Activated T-cell treated with anti-CD3 and anti-CD28 coated beads, Interleukin-2, amount 50 U/mL, for 72 hours (primary cell): ENCODE data around the gene ENTPD2. TPM values are rescaled to one million over a fixed set of nuclear protein-coding genes. Genes with fewer than 3 reads are reported as not detected.

Source experiments
- ATAC-seq, 2 donors: fragments of 150-1000 bp; cut with Tn5 transposase; replicated peaks in 1 of 2; 2 replicates each; pipeline ENCODE4 v1.10.0; 2021; ENCODE audit warnings: moderate library complexity in 2 of 2, mild to moderate bottlenecking in 1 of 2
- DNase-seq, 2 donors: peaks; one replicate each; pipeline ENCODE4 v3.0.0; 2021 to 2022; ENCODE audit warnings: mixed read lengths in 1 of 2
- H3K27ac Mint-ChIP-seq: one replicate; pipeline ENCODE4 v1.8.0; 2022; ENCODE audit warnings: mild to moderate bottlenecking, moderate library complexity, mixed read lengths
- H3K27me3 Mint-ChIP-seq: one replicate; pipeline ENCODE4 v1.8.0; 2022; ENCODE audit warnings: low read depth, mixed read lengths
- H3K36me3 Mint-ChIP-seq, 2 donors: one replicate each; pipeline ENCODE4 v1.8.0; 2022; ENCODE audit warnings: mixed read lengths in 2 of 2, mild to moderate bottlenecking in 1 of 2; ENCODE audit not compliant: insufficient read depth in 2 of 2
- H3K4me1 Mint-ChIP-seq: one replicate; pipeline ENCODE4 v1.8.0; 2022; ENCODE audit warnings: low read depth, mixed read lengths
- H3K4me3 Mint-ChIP-seq, 2 donors: one replicate each; pipeline ENCODE4 v1.8.0; 2022; ENCODE audit warnings: mild to moderate bottlenecking in 2 of 2, mixed read lengths in 2 of 2, moderate library complexity in 2 of 2
- H3K9me3 Mint-ChIP-seq, 2 donors: one replicate each; pipeline ENCODE4 v1.8.0; 2022; ENCODE audit warnings: mixed read lengths in 2 of 2
- total RNA-seq, 2 donors: library from RNA; stranded (reverse); gene quantifications; one replicate each; pipeline ENCODE4 v1.2.3, GENCODE V29; 2022

Gene ENTPD2
- total RNA-seq = under 1 TPM; 0.28 to 0.48 TPM

DNA sequence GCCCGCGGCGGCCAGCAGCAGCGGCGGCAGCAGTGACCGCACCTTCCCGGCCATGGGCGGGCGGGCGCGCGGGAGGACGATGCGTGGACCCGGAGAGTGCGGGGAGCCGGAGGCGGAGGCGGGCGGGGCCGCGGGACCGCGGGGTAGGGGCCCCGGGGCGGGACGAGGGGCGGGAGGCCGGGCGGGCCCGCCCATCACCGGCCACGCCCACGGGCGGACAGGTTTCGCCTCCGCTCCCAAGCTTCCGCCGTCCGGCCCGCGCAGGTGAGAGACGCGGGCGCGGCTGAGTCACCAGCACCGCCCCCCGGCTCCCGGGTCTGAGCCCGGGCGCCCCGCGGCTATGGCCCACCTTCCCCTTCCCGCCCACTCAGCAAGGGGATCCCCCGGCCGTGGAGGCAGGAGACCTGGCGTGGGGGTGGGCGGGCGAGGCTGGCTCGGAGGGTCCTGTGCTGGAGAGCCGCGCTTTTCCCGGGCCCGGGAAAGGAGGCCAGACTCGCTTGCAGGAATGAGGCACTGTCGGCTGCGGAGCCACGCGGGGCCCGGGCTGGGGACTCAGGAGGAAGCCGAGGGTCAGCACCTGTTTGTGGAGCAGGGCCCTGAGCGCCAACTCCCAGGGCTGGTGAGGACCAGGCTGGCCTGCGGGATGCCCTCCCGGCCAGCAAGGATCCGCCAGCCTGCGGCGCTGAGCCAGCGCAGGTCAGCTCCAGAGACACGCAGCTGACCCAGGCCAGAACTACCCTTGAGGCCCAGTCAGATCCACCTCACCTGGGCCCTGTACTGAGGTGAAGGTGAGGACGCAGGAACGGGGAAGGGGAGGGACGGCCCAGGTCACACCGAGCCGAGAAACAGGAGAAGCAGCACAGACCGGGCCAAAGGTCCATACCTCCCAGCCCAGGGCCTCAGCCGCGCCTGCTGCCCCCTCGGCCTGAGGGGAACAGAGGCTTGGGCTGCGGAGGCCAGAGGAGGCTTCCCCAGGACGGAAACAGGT is at the start of gene ENTPD2:
ENTPD2 (minus strand) TSS at position 118 of the 988 bp plus-strand sequence; CDS start at position 54, 64 bp downstream.
- DNase-seq (peak; percentile 49 to 53), ATAC-seq (peak; percentile 60 to 68)
- H3K4me3 Mint-ChIP-seq = peak within 1 kb of the TSS in 1 of 2 donors; percentile 27
- H3K9me3 Mint-ChIP-seq = no peaks in the 10 kb centered on the region
- H3K27ac Mint-ChIP-seq = no peak within 1 kb of the TSS
- peaks cover 10% of the 10 kb centered on the region for H3K27me3 Mint-ChIP-seq
- no peaks in the 10 kb centered on the region for H3K36me3 Mint-ChIP-seq
- H3K4me1 Mint-ChIP-seq = no peaks in the 10 kb centered on the region

DNA sequence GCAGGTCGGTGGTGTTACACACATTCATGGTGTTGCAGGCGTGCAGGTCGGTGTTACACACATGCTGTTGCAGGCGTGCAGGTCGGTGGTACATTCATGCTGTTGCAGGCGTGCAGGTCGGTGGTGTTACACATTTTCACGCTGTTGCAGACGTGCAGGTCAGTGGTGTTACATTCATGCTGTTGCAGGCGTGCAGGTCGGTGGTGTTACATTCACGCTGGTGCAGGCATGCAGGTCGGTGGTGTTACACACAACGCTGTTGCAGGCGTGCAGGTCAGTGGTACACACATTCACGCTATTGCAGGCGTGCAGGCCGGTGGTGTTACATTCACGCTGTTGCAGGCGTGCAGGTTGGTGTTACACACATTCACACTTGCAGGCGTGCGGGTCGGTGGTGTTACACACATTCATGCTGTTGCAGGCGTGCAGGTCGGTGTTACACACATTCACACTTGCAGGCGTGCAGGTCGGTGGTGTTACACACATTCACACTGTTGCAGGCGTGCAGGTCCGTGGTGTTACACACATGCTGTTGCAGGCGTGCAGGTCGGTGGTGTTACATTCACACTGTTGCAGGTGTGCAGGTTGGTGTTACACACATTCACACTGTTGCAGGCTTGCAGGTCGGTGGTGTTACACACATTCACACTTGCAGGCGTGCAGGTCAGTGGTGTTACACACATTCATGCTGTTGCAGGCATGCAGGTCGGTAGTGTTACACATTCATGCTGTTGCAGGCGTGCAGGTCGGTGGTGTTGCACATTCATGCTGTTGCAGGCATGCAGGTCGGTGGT is 49.5 kb upstream of the ENTPD2 start:
- no peak overlapping the region for H3K4me3 Mint-ChIP-seq
- H3K4me1 Mint-ChIP-seq = no peaks in the 10 kb centered on the region
- DNase-seq (no peak), ATAC-seq (no peak)
- H3K9me3 Mint-ChIP-seq = peaks cover 0 to 2% of the 10 kb centered on the region in 2 donors
- H3K27ac Mint-ChIP-seq = no peak overlapping the region
- no peaks in the 10 kb centered on the region for H3K27me3 Mint-ChIP-seq
- peaks cover 6 to 17% of the 10 kb centered on the region in 2 donors for H3K36me3 Mint-ChIP-seq

DNA sequence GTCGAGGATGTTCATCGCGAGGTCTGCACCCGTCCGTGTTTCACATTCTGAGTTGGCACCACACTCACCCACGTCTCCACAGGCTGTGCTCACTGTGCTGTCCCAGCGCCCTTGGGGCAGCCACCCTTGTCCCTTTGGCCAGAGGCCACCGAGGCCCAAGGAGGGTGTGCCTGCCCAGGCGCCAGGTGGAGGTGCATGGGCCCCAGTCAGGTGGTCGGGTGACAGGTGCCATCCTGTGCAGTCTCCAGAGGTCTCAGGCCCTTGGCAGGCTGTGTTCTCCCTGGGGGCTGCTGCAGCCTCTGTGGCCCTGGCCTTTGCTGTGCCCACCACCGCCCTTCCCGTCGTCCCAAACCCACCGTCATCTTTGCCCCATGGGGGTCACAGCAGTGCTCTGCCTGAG is 45.4 kb upstream of the ENTPD2 start:
- H3K4me3 Mint-ChIP-seq = no peak overlapping the region
- H3K36me3 Mint-ChIP-seq = peaks cover 3 to 25% of the 10 kb centered on the region in 2 donors
- H3K27ac Mint-ChIP-seq = no peak overlapping the region
- DNase-seq = no peak
- peaks cover 21% of the 10 kb centered on the region for H3K4me1 Mint-ChIP-seq
- H3K27me3 Mint-ChIP-seq = no peaks in the 10 kb centered on the region
- H3K9me3 Mint-ChIP-seq = peaks cover 0 to 2% of the 10 kb centered on the region in 2 donors
- ATAC-seq = no peak

DNA sequence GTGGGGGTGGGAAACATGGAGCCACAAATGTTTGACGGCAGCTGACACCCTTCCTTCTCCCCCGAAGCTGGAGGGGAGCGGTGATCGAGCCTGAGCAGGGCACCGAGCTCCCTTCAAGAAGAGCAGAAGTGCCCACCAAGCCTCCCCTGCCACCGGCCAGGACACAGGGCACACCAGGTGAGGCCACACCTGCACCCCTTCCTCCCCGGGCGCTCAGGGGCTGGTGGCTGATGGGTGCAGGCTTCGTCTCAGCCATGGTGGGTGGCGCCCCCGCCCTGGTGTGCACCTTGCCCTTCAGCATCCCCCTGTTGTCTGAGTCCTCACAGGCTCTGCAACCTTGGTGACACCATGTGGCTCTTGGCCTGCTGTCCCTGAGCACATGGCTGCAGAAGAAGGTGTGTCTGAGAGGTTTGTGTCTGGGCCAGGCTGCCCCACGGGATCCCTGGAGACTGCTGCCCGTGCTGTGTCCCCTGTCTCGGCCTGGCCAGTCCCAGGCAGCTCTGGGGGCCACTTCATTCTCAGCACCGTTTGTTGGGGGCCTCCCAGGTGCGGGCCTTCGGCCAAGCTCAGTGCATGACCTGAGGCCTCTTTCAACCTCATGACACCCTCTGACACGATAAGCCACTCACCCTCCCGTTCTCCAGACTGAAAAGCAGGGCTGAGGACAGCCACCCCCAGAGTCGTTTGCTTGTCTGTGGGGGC is 44.1 kb upstream of the ENTPD2 start:
- no peak overlapping the region for H3K27ac Mint-ChIP-seq

DNA sequence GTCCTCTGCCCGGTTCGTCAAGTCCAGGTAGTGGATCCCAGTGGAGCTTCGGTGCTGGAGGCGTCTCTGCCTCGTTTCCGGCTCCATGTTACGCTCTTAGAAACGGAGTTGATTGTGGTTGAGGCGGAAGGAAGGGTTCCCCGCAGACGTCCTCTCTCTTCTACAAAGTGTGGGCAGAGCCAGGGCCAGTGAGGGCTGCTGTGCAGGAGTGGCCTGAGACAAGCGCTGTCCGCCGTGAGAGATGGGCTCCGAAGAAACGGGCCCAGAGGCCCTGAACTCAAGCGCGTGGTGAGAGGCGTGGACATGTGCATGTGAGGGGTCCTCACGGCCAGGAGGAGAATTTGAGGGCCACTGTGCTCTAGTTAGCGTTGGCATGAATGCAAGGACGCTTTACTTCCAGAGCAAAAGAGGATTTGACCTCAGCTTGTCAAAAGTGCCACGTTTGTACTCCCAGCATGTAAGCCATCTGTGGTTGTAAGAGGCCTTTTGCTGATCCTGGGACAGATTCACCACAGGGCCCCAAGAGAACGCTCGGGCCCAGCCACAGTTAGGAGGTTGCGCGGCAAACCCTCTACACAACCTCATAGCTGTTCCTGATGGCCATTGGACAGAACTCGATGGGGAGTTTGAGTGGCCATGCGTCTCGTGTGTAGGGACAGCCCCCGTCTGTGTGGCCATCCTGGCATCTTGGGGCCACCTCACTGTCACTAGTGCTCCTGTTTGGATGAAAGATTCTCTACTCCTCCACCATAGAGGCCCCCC is 43.1 kb upstream of the ENTPD2 start:
- H3K27me3 Mint-ChIP-seq = no peaks in the 10 kb centered on the region
- H3K27ac Mint-ChIP-seq = no peak overlapping the region
- ATAC-seq = no peak
- H3K9me3 Mint-ChIP-seq = no peaks in the 10 kb centered on the region
- H3K4me3 Mint-ChIP-seq = peak overlapping the region; percentile 77 to 85
- DNase-seq = no peak
- peaks cover 0 to 19% of the 10 kb centered on the region in 2 donors for H3K36me3 Mint-ChIP-seq
- H3K4me1 Mint-ChIP-seq = peaks cover 25% of the 10 kb centered on the region

More for the DNA sequence above, 44.1 kb upstream of the ENTPD2 start:
- Mint-ChIP-seq H3K4me3 (no peak overlapping the region), H3K4me1 (peaks cover 25% of the 10 kb centered on the region), H3K9me3 (no peaks in the 10 kb centered on the region), H3K27me3 (no peaks in the 10 kb centered on the region), H3K36me3 (peaks cover 0 to 19% of the 10 kb centered on the region in 2 donors)
- ATAC-seq = no peak
- no peak for DNase-seq

DNA sequence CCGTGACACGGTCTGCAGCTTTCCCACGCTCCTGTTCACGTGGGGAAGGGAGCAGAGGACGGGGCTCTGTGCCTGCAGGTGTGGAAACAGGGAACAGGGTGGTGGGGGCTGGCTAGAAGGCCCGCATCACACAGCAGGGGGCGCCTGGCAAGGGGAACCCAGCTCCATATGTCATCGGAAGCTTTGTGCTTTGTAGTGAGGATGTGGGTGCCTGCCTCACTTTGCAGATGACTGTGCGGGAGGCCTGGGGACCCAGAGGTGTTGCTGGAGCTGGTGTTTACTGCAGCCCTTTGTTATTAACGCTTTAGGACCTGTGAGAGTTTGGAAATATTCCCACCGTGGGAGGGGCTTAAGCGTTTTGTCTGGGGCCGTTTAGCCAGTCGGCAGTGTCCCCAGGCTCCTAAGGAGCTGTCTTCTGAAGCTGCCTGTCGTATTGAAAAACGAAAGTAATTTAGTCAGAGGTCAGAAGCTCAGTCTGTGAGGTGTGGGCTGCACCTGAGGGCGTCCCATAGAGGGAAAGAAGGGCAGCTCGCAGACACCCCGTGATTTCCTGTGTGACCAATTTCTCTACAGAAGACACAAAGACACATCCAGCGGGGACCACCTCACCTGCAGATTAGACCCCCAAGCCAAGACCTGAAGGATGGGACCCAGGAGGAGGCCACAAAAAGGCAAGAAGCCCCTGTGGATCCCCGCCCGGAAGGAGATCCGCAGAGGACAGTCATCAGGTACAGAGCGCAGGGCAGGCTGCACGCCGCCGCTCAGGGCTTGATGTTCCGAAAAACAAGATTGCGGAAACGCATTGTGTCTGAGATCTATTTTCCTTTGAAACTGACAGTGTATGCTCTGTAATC is 42.0 kb upstream of the ENTPD2 start:
- Mint-ChIP-seq H3K4me3 (peak overlapping the region; percentile 77 to 85), H3K27me3 (no peaks in the 10 kb centered on the region), H3K9me3 (no peaks in the 10 kb centered on the region), H3K4me1 (peaks cover 25% of the 10 kb centered on the region), H3K36me3 (peaks cover 0 to 19% of the 10 kb centered on the region in 2 donors), H3K27ac (peak overlapping the region; percentile 64)
- DNase-seq (peak; percentile 88 to 93), ATAC-seq (peak; percentile 97 to 98)

DNA sequence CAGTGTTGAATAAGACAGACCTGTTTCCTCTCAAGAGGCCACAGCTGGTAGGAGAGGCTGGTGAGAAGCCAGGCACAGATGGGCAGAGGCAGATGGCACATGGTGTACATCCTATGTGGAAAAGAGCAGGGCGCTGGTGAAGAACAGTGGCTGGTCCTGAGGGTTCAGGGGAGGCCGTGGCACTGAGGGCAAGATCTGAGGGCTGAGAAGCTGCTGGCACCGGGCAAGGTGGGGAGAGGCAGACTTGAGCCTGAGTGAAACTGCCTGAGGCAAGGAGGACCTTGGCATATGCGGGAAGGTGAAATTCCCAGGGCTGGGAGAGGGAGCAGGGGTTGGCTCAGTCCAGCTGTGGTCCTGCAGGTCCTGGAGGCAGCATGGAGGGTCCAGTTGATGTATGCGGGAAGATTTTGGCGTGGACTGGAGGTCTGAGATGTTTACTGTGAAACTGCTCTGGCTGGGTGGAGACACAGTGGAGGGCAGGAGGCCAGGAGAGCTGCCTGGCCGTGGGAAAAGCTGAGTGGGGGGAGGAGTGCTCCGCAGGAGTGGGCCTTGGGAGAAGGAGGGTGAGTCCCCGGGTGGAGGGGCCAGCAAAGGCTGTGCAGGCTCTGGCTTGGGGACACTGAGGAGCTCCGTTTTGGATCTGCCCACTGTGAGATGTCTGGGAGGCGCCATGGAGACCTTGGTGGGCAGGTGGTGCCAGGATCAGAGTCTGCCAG is 35.5 kb upstream of the ENTPD2 start:
- Mint-ChIP-seq H3K27me3 (no peaks in the 10 kb centered on the region), H3K9me3 (no peaks in the 10 kb centered on the region), H3K27ac (peak overlapping the region; percentile 51), H3K36me3 (peaks cover 0 to 2% of the 10 kb centered on the region in 2 donors), H3K4me1 (peaks cover 35% of the 10 kb centered on the region), H3K4me3 (no peak overlapping the region)
- ATAC-seq (no peak), DNase-seq (no peak)

DNA sequence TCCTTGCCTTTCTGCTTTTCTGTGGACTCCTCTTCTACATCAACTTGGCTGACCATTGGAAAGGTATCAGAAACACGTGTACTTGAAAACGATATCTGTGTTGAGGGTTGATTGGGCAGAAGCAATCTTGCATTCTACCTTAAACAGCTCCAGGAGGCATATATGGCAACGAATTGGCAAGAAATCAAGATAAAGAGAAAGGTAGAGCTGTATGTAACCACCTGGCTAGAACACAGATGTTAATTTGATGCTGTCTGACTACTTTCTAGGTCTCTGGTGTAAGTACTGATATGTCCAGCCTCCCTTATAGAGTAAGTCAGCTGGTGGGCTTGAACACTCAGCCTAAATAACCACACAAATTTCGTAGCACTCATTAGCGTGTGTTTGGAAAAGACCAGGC is 34.3 kb upstream of the ENTPD2 start:
- H3K4me1 Mint-ChIP-seq = peaks cover 39% of the 10 kb centered on the region
- peak overlapping the region; percentile 67 to 92 for H3K4me3 Mint-ChIP-seq
- H3K27me3 Mint-ChIP-seq = no peaks in the 10 kb centered on the region
- peak overlapping the region; percentile 12 for H3K27ac Mint-ChIP-seq
- no peak for DNase-seq
- no peaks in the 10 kb centered on the region for H3K36me3 Mint-ChIP-seq
- no peaks in the 10 kb centered on the region for H3K9me3 Mint-ChIP-seq
- ATAC-seq = no peak

DNA sequence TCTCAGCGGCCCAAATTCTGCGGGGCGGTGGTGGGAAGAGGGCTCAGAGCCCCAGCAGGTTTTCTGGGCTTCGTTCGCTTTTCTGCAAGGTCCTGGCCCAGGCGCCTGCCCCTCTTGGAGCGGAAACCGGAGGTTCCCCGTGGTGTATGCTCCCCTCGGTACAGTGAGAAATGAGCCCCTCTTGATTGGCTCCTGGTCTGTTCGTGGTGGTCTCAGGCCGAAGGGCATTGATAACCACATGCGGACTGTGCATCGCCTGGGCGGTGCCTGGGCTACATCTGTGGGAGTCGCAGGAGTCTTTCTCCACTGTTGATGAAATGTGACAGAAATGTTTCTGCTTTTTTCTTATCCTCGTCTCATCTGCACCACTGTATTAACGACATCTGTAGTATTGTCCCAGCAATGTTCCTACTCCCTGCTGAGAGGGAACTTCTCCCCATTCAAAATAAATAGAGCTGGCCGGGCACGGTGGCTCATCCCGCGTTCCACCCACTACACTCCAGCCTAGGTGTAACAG is 33.6 kb upstream of the ENTPD2 start:
- H3K9me3 Mint-ChIP-seq = no peaks in the 10 kb centered on the region
- ATAC-seq (peak in 1 of 2 donors; percentile 1), DNase-seq (no peak)
- peak overlapping the region; percentile 12 for H3K27ac Mint-ChIP-seq
- H3K27me3 Mint-ChIP-seq = no peaks in the 10 kb centered on the region
- H3K36me3 Mint-ChIP-seq = no peaks in the 10 kb centered on the region
- H3K4me3 Mint-ChIP-seq = peak overlapping the region; percentile 67 to 92
- H3K4me1 Mint-ChIP-seq = peaks cover 40% of the 10 kb centered on the region

DNA sequence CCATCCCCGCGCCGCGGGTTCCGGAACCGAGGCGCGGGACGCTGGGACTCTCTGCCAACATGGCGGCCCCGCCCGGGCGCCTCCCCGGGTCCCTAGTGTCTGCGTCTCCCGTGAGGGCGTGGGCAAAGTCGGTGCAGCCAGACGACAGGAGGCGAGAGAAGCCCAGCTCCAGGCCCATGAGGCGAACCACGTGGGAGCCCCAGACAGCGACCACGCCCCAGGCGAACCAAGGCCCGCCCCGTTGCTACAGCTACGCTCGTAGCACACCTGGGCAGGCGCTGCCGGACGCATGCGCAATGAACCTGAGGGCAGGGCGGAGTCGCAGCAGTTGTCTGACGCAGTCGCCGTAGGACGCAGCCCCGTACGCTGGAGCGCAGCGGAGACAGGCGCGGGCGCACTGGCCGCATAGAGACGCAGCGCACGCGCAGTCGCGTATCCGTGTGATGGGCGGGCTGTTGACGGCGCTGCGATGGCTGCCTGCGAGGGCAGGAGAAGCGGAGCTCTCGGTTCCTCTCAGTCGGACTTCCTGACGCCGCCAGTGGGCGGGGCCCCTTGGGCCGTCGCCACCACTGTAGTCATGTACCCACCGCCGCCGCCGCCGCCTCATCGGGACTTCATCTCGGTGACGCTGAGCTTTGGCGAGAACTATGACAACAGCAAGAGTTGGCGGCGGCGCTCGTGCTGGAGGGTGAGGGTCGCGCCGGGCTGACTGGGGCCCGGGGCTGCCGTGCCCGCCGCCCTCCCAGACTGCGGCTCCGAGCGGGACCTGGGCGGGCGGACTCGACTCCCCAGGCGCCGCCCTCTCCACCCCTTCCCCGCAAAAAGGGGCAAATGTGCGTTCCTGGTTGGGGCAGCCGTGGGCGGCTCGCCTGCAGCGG is 32.9 kb upstream of the ENTPD2 start, which contains the start of gene MAN1B1:
MAN1B1 (plus strand) TSS at position 455 of the 878 bp plus-strand sequence; CDS start at position 470, 15 bp downstream.
- DNase-seq (peak; percentile 99 to 100), ATAC-seq (peak; percentile 83 to 89)
- no peaks in the 10 kb centered on the region for H3K9me3 Mint-ChIP-seq
- peak within 1 kb of the TSS; percentile 96 for H3K27ac Mint-ChIP-seq
- H3K27me3 Mint-ChIP-seq = no peaks in the 10 kb centered on the region
- H3K4me3 Mint-ChIP-seq = peak within 1 kb of the TSS; percentile 79 to 93
- H3K4me1 Mint-ChIP-seq = peaks cover 40% of the 10 kb centered on the region
- no peaks in the 10 kb centered on the region for H3K36me3 Mint-ChIP-seq
